Heart left ventricle (tissue), 16 donors: ENCODE data around the gene OR51B6. TPM values are rescaled to one million over a fixed set of nuclear protein-coding genes. Genes with fewer than 3 reads are reported as not detected.
"Not testable (repeated sequence)": the region's sequence is repeated elsewhere in the genome, so short reads cannot be mapped to it uniquely, and the experiment has no call there.

Experiments
- ATAC-seq, 4 donors: fragments of 200-7000 bp; cut with Tn5 transposase; one replicate each; pipeline ENCODE4 v1.9.1; 2020 to 2022; ENCODE audit warnings: moderate library complexity in 4 of 4, mild to moderate bottlenecking in 3 of 4, moderate number of reproducible peaks in 1 of 4
- DNase-seq, 5 donors: peaks; one replicate each; pipeline ENCODE4 v3.0.0-alpha.2; 2020
- H3K27ac ChIP-seq, 12 donors: fragments of 200-600 bp; sonication (generic) in 4 of 12; one replicate each; pipeline versions ENCODE4 v1.5.0 to v1.8.0; 2016 to 2022; ENCODE audit warnings: mild to moderate bottlenecking in 2 of 12
- H3K27me3 ChIP-seq, 9 donors: fragments of 200-600 bp; sonication (generic) in 2 of 9; one replicate each; pipeline versions ENCODE4 v1.5.1 to v1.8.0; 2016 to 2022; ENCODE audit warnings: mild to moderate bottlenecking in 3 of 9
- H3K36me3 ChIP-seq, 9 donors: fragments of 200-600 bp; sonication (generic) in 2 of 9; one replicate each; pipeline versions ENCODE4 v1.5.0 to v1.8.0; 2018 to 2022; ENCODE audit warnings: mild to moderate bottlenecking in 2 of 9
- H3K4me1 ChIP-seq, 12 donors: fragments of 200-600 bp; sonication (generic) in 4 of 12; one replicate each; pipeline versions ENCODE4 v1.5.0 to v1.8.0; 2016 to 2022; ENCODE audit warnings: mild to moderate bottlenecking in 3 of 12
- H3K4me3 ChIP-seq, 12 donors: fragments of 200-600 bp; sonication (generic) in 4 of 12; one replicate each; pipeline versions ENCODE4 v1.5.0 to v1.8.0; 2017 to 2022; ENCODE audit warnings: mild to moderate bottlenecking in 9 of 12, moderate library complexity in 4 of 12
- H3K9me3 ChIP-seq, 12 donors: fragments of 200-600 bp; sonication (generic) in 4 of 12; one replicate each; pipeline versions ENCODE4 v1.5.0 to v1.8.0; 2016 to 2022; ENCODE audit warnings: mild to moderate bottlenecking in 1 of 12
- POLR2A ChIP-seq, 2 donors: fragments of 450-650 bp; IDR thresholded peaks; one replicate each; pipeline ENCODE4 v1.6.1; 2017; ENCODE audit warnings: antibody characterized with exemption in 2 of 2, mild to moderate bottlenecking in 2 of 2, moderate library complexity in 2 of 2
- WGBS, 4 donors: extraction: QIAGEN DNeasy Blood & Tissue Kit in 2 of 4; methylation state at CpG; one replicate each; pipeline versions ENCODE4 v1.1.5 to v1.1.7; 2013 to 2018; 5-methylcytosine and 5-hydroxymethylcytosine counted together
- intact Hi-C, 10 donors: fragments of 100-400 bp; cut with DNase I; formaldehyde crosslinking; loops; one replicate each; pipeline versions ENCODE4 v1.11.1 to v1.14.2; 2022
- polyA plus RNA-seq, 2 donors: library from polyadenylated mRNA; stranded (reverse); fragments of 200-250 nt; gene quantifications; one replicate each; pipeline ENCODE4 v1.2.3, GENCODE V29; 2013
- total RNA-seq, 9 donors: library from RNA; depleted of rRNA in 2 of 9; stranded (reverse); fragments of >200 nt in 2 of 9; fragmentation: NEBNext Ultra II Directional in 3 of 9; extraction: Animal tissue kit (Norgen Biotek cat#: 25700) in 3 of 9; gene quantifications; one replicate each; pipeline versions ENCODE4 v1.1.0 to v1.2.4, GENCODE V29; 2016 to 2023
- TF ChIP-seq, protein P1 (sequence below), 12 donors: fragments of 200-600 bp; sonication (generic) in 4 of 12; IDR thresholded peaks; one replicate each; pipeline versions ENCODE4 v1.5.0 to v1.8.0; 2018 to 2022; ENCODE audit warnings: antibody characterized with exemption in 12 of 12, mild to moderate bottlenecking in 5 of 12
- donor health status: ischemic (EF 13 %, LVEDD 7.1; RV severe dilation, severe dysfunction).
- donor health status: healthy with polysubstance abuse.
- donor health status: DM: no; HTN: yes; CAD: no.
- donor health status: DM: no; HTN: no; CAD: no.
- donor health status: ischemic (EF 25% LVEDD 6.9; RV normal size, moderate dysfunction).
- donor health status: ischemic (EF 25% LVEDD 5.7; RV mildly dilated, moderate dysfunction).
- donor health status: healthy.
- donor health status: DM: yes; HTN: yes; CAD: no.
- donor health status: ischemic (EF 35%, LVEDD 5.7; RV mildly dilated, moderate dysfunction).
- donor health status: nonischemic (EF 11% LVEDD 7.7; RV severe dilation, severe dysfunction).
- donor health status: DM: yes; HTN: yes; CAD: no.
- donor health status: PGD.
- donor health status: ischemic (EF 29% LVEDD 5.4; RV normal size, mild dysfunction).
- donor health status: nonischemic (EF 23%, LVEDD 6.1; RV moderate dilation, normal function).

OR51B6 gene
- total and polyA plus RNA-seq, 11 donors: not detected

DNA sequence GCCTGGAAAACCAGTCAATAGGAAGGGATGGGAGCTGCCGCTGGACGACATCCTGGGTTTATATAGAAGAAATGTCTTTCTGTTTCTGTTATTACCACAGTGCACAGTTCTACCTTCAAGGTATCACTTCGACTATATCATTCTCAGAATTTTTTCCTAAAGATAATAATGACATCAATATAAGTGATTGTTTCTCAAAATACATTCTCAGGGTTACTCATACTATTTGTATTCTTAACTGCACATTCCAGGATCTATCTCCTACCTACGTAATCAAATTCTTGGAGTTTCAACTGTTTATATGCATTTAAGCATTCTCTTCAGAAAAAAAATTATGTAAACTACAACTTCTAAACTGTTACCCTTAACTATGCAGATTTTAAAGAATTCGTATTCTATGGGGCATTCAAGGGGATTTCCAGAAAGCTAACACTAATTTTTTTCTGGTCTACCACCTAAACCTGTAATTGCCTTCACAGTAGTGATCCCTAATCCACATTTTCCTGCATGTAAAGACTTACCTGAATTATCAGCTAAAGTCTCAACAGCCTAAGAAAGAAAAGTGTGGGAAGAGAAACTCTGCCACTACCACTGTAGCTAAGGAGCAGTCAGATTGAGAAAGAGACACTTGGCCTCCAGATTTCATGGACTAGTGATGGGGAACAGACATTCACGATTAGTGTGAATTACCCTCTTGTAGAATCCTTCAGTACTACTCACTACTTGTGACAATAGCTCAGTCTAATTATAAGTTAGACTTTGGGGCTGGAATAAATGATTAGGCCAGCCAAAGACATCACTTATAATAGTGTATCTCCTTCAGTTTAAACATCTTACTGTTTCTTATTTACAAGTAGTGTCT is 7.6 kb upstream of the OR51B6 start, which contains the start of gene OR51B5:
OR51B5 (minus strand) TSS at position 51 of the 862 bp plus-strand sequence; CDS start at position 51, 0 bp downstream.
- no peaks in the 10 kb centered on the region for H3K27me3 ChIP-seq
- no peaks in the 10 kb centered on the region for H3K4me1 ChIP-seq
- no peak within 1 kb of the TSS for H3K4me3 ChIP-seq
- ATAC-seq: no peak
- 73 to 80% (median 77%) methylated on average over 6 of the region's 6 CpGs for WGBS, 4 donors
- H3K27ac ChIP-seq: no peak within 1 kb of the TSS
- no peaks in the 10 kb centered on the region for H3K9me3 ChIP-seq
- TF ChIP-seq POLR2A (IDR thresholded peaks at IDR 0.05): no peak
- TF ChIP-seq, protein P1, sequence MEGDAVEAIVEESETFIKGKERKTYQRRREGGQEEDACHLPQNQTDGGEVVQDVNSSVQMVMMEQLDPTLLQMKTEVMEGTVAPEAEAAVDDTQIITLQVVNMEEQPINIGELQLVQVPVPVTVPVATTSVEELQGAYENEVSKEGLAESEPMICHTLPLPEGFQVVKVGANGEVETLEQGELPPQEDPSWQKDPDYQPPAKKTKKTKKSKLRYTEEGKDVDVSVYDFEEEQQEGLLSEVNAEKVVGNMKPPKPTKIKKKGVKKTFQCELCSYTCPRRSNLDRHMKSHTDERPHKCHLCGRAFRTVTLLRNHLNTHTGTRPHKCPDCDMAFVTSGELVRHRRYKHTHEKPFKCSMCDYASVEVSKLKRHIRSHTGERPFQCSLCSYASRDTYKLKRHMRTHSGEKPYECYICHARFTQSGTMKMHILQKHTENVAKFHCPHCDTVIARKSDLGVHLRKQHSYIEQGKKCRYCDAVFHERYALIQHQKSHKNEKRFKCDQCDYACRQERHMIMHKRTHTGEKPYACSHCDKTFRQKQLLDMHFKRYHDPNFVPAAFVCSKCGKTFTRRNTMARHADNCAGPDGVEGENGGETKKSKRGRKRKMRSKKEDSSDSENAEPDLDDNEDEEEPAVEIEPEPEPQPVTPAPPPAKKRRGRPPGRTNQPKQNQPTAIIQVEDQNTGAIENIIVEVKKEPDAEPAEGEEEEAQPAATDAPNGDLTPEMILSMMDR (IDR thresholded peaks at IDR 0.05): no peak
- no peaks in the 10 kb centered on the region for H3K36me3 ChIP-seq
- DNase-seq: no peak
- intact Hi-C loops: no loop called here

DNA sequence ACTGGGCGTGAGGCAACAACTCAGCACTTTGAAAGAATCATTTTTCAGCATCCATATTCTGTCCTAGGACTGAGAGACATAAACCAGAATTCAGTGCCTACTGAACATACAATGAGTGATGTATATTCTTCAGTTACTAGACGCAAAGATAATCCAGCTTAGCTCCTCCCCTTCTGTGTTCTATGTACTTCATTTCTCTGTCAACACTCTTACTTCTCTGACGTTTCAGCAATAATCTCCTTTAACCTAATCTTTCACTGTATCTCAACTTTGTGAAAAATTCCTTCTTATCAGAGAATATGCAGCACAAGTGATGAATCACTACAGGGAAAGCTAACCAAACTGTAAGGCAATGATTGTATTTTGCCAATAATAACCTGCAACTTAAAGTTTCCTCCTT is 5.5 kb upstream of the OR51B6 start:
- DNase-seq: no peak
- intact Hi-C loops: no loop called here
- H3K4me1 ChIP-seq: no peaks in the 10 kb centered on the region
- no peak overlapping the region for H3K4me3 ChIP-seq
- no peaks in the 10 kb centered on the region for H3K36me3 ChIP-seq
- TF ChIP-seq, protein P1 (IDR thresholded peaks at IDR 0.05): no peak
- TF ChIP-seq POLR2A (IDR thresholded peaks at IDR 0.05): no peak
- no peaks in the 10 kb centered on the region for H3K9me3 ChIP-seq
- no peak overlapping the region for H3K27ac ChIP-seq
- H3K27me3 ChIP-seq: no peaks in the 10 kb centered on the region
- WGBS, 4 donors: 53 to 58% (median 56%) methylated on average over 3 of the region's 3 CpGs
- ATAC-seq: no peak

DNA sequence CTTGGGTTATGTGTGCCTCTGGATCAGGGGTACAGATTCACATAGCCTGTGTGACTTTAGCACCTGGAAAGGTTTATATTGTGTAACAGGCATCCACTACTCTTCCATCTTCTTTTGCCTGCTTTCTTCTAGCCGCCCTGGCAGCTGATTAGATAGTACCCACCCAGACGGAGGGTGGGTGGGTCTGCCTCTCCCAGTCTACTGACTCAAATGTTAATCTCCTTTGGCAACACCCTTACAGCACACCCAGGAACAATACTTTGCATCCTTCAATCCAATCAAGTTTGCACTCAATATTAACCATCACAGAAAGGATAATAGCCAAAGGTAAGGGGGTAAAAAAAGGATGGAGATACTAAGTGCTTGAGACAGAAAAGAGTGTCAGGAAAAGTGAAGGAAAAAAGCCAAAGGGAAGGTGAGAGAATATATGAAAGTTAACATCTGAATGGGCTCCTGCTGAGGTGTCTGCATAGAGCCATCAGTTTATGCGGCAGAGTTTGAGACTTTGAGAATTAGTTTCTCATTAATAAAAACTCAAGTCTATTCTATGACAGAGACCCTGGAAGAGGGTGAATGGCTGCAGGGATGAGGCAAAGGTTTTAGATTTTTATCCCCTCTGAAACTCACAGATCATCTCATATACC is 2.6 kb upstream of the OR51B6 start:
- intact Hi-C loops: no loop called here
- H3K4me3 ChIP-seq: no peak overlapping the region
- H3K9me3 ChIP-seq: no peaks in the 10 kb centered on the region
- H3K27me3 ChIP-seq: no peaks in the 10 kb centered on the region
- DNase-seq: no peak
- H3K4me1 ChIP-seq: no peaks in the 10 kb centered on the region
- no peaks in the 10 kb centered on the region for H3K36me3 ChIP-seq
- WGBS, 4 donors: 7 to 21% (median 14%) methylated on average over 3 of the region's 3 CpGs
- TF ChIP-seq, protein P1 (IDR thresholded peaks at IDR 0.05): no peak
- TF ChIP-seq POLR2A (IDR thresholded peaks at IDR 0.05): no peak
- no peak overlapping the region for H3K27ac ChIP-seq
- no peak for ATAC-seq

DNA sequence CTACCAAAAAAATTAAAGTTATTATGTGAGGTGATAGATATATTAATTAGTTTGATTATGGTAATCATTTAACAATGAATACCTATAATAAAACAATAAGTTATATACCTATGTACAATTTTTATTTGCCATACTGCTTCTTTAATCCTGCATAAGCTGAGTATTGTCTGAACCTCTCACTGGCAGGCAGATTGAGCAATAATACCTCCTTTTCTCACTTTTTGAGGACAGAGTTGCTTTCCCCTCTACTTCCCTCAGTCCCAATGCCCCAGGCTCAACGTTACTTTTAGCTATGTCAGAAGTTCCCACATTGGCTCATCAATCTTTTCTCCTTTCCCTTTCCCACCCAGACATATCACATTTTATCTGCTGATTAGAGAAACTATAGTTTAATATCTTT is 1.8 kb upstream of the OR51B6 start:
- Histone ChIP-seq H3K9me3 (no peaks in the 10 kb centered on the region), H3K4me1 (no peaks in the 10 kb centered on the region), H3K4me3 (no peak overlapping the region), H3K27ac (no peak overlapping the region), H3K36me3 (no peaks in the 10 kb centered on the region), H3K27me3 (no peaks in the 10 kb centered on the region)
- WGBS, 4 donors: 32 to 39% (median 35%) methylated on average over 1 of the region's 1 CpG
- no peak for ATAC-seq
- no peak for DNase-seq
- intact Hi-C loops: no loop called here
- TF ChIP-seq POLR2A (IDR thresholded peaks at IDR 0.05): no peak
- TF ChIP-seq, protein P1 (IDR thresholded peaks at IDR 0.05): no peak

DNA sequence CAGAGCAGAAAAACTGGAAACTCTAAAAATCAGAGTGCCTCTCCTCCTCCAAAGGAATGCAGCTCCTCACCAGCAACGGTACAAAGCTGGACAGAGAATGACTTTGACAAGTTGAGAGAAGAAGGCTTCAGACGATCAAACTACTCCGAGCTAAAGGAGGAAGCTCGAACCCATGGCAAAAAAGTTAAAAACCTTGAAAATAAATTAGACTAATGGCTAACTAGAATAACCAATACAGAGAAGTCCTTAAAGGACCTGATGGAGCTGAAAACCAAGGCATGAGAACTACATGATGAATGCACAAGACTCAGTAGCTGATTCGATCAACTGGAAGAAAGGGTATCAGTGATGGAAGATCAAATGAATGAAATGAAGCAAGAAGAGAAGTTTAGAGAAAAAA is 4.7 kb downstream of the OR51B6 start:
- intact Hi-C loops: not testable (repeated sequence)
- WGBS, 4 donors: 71 to 86% (median 78%) methylated on average over 3 to 5 of the region's 5 CpGs

More for the DNA sequence above, 4.7 kb downstream of the OR51B6 start:
- H3K9me3 ChIP-seq, H3K4me3 ChIP-seq, ATAC-seq, H3K4me1 ChIP-seq, DNase-seq, H3K27ac ChIP-seq, H3K27me3 ChIP-seq, H3K36me3 ChIP-seq: not testable (repeated sequence)
